Aorta (tissue), 5 donors: ENCODE data around the gene DPM1. TPM values are rescaled to one million over a fixed set of nuclear protein-coding genes. Genes with fewer than 3 reads are reported as not detected.

Source experiments
- ATAC-seq: fragments of 200-7000 bp; cut with Tn5 transposase; one replicate; pipeline ENCODE4 v1.9.1; 2022; ENCODE audit warnings: moderate library complexity; ENCODE audit not compliant: low FRiP score
- DNase-seq, 2 donors: peaks; one replicate each; pipeline ENCODE4 v3.0.0-alpha.2; 2020
- H3K27ac ChIP-seq, 2 donors: one replicate each; pipeline ENCODE4 v1.5.1; 2013; ENCODE audit warnings: low read length in 2 of 2, mild to moderate bottlenecking in 2 of 2, moderate library complexity in 2 of 2, control low read depth in 1 of 2, inconsistent platforms in 1 of 2, low read depth in 1 of 2
- H3K27me3 ChIP-seq, 2 donors: one replicate each; pipeline ENCODE4 v1.6.1; 2013; ENCODE audit warnings: control low read depth in 1 of 2, low read length in 1 of 2, mild to moderate bottlenecking in 1 of 2, moderate library complexity in 1 of 2; ENCODE audit not compliant: insufficient read depth in 2 of 2, control insufficient read depth in 1 of 2
- H3K36me3 ChIP-seq, 2 donors: one replicate each; pipeline ENCODE4 v1.6.1; 2013; ENCODE audit warnings: control low read depth in 1 of 2, low read length in 1 of 2, mild to moderate bottlenecking in 1 of 2; ENCODE audit not compliant: insufficient read depth in 2 of 2, control insufficient read depth in 1 of 2
- H3K4me1 ChIP-seq, 2 donors: one replicate each; pipeline ENCODE4 v1.6.1; 2013; ENCODE audit warnings: low read length in 2 of 2, control low read depth in 1 of 2, mild to moderate bottlenecking in 1 of 2, moderate library complexity in 1 of 2; ENCODE audit not compliant: insufficient read depth in 2 of 2, control insufficient read depth in 1 of 2
- H3K4me3 ChIP-seq, 2 donors: one replicate each; pipeline ENCODE4 v1.5.1; 2013; ENCODE audit warnings: low read length in 2 of 2, control low read depth in 1 of 2, mild to moderate bottlenecking in 1 of 2
- H3K9me3 ChIP-seq: one replicate; pipeline ENCODE4 v1.6.1; 2013; ENCODE audit warnings: mild to moderate bottlenecking, low read length; ENCODE audit not compliant: control insufficient read depth
- WGBS, 2 donors: extraction: QIAGEN DNeasy Blood & Tissue Kit; methylation state at CpG; one replicate each; pipeline ENCODE4 v1.1.7; 2013; 5-methylcytosine and 5-hydroxymethylcytosine counted together
- intact Hi-C, 2 donors: fragments of 100-400 bp; cut with DNase I; formaldehyde crosslinking; loops; one replicate each; pipeline versions ENCODE4 v1.14.2 to v1.15.0; 2022
- polyA plus RNA-seq, 2 donors: library from polyadenylated mRNA; stranded (reverse); fragments of 200-250 nt; gene quantifications; one replicate each; pipeline ENCODE4 v1.2.3, GENCODE V29; 2013
- total RNA-seq, 2 donors: library from RNA; stranded (reverse); fragmentation: NEBNext Ultra II Directional; extraction: Animal tissue kit (Norgen Biotek cat#: 25700); gene quantifications; one replicate each; pipeline ENCODE4 v1.2.1, GENCODE V29; 2021
- donor health status: healthy with polysubstance abuse.
- donor health status: Bipolar disorder and iron deficiency.
- donor health status: DM: no; HTN: no; CAD: no.
- donor health status: DM: no; HTN: no; CAD: no.
- donor health status: DM: yes; HTN: yes; CAD: no.

Gene DPM1
- total and polyA plus RNA-seq, 4 donors, result 29.6 to 59.0 (median 45.1) TPM

GRCh38 chr20:50948132-50948785 lies 10.1 kb downstream of the DPM1 start:
- H3K36me3 ChIP-seq, result peaks cover 3 to 8% of the 10 kb centered on the region in 2 donors
- no peaks in the 10 kb centered on the region for H3K27me3 ChIP-seq
- H3K4me1 ChIP-seq, result no peaks in the 10 kb centered on the region
- no peak for ATAC-seq
- 85 to 88% methylated on average over 4 of the region's 4 CpGs for WGBS, 2 donors
- intact Hi-C loops, result no loop called here
- H3K4me3 ChIP-seq, result no peak overlapping the region
- no peaks in the 10 kb centered on the region for H3K9me3 ChIP-seq
- no peak for DNase-seq
- H3K27ac ChIP-seq, result no peak overlapping the region

GRCh38 chr20:50943069-50943468 lies 15.3 kb downstream of the DPM1 start:
- intact Hi-C loops, result no loop called here
- Histone ChIP-seq H3K4me3 (no peak overlapping the region), H3K27ac (no peak overlapping the region), H3K9me3 (no peaks in the 10 kb centered on the region), H3K4me1 (no peaks in the 10 kb centered on the region), H3K27me3 (no peaks in the 10 kb centered on the region), H3K36me3 (peaks cover 3 to 7% of the 10 kb centered on the region in 2 donors)
- WGBS, 2 donors, result 95% methylated on average over 7 of the region's 7 CpGs
- ATAC-seq (no peak), DNase-seq (no peak)

DNA sequence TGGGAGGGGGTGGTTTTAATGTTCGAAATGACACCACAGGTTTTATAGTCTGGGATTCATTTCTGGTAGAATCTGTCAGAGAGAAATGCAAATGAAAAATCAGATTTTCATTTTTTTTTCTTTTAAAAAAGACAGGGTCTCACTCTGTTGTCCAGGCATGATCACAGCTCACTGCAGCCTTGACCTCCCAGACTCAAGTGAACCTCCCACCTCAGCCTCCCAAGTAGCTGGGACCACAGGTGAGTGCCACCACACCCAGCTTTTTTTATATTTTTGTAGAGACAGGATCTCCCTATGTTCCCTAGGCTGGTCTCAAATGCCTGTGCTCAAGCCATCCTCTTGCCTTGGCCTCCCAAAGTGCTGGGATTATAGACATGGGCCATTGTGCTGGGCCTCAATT lies 24.7 kb downstream of the DPM1 start:
- Histone ChIP-seq H3K4me1 (no peaks in the 10 kb centered on the region), H3K36me3 (peaks cover 0 to 2% of the 10 kb centered on the region in 2 donors), H3K9me3 (no peaks in the 10 kb centered on the region), H3K27ac (no peak overlapping the region), H3K27me3 (no peaks in the 10 kb centered on the region), H3K4me3 (no peak overlapping the region)
- DNase-seq (no peak), ATAC-seq (no peak)
- intact Hi-C loops, result no loop called here
- WGBS, 2 donors, result 93% methylated on average over 1 of the region's 1 CpG

DNA sequence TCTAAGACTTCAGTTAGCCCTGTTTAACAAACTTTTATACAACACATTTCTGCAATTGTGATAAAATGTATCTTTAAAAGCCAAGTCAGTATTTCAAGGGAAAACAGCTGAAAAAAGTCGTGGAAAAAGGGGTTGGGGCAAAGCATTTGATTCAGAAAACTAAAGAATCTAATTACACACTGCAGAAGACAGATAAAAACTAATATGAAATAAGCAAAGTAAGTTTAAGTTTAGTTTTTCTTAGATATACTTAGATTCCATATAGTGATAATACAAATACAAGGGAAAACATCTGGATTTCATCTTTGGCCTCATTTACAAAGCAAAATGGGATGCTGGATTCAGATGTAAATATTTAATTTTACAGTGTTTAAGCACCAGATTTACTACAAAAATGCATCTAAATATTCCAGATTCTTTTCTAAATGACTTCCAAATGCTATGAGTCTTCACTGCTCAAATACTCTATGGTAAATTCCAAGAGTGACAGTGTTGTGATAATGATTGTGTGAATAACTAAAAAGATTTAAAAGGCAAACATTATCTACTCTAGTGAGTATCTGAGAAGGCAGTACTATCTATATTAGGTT lies 25.5 kb downstream of the DPM1 start:
- Histone ChIP-seq H3K27ac (no peak overlapping the region), H3K4me3 (no peak overlapping the region), H3K4me1 (no peaks in the 10 kb centered on the region), H3K36me3 (peaks cover 0 to 2% of the 10 kb centered on the region in 2 donors), H3K27me3 (no peaks in the 10 kb centered on the region), H3K9me3 (no peaks in the 10 kb centered on the region)
- intact Hi-C loops, result no loop called here
- no peak for DNase-seq
- WGBS, 2 donors, result 46 to 53% methylated on average over 1 of the region's 1 CpG
- ATAC-seq, result no peak

DNA sequence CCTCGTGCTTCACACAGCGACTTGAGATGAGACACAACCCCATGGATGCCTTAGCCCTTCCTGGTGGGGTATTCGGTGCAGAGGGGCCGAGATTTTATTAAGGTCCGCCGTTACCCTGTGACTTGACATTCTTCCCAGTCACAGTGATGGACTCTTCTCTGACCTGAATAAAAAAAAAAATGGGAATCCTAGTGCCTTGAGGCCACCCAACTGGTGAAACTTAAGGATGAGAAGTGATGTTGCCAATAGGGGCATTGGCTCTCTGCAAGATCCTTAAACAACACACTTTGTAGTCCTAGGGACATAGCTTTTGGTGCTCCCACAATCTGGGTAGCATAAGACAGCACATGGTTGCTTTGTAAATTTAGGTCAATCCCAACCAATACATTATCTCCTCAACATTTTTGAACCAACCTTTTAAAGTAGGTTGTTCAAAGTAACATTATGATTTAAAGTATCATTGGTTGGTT lies 26.3 kb downstream of the DPM1 start:
- ATAC-seq (no peak), DNase-seq (no peak)
- WGBS, 2 donors, result 31 to 34% methylated on average over 6 of the region's 6 CpGs
- intact Hi-C loops, result no loop called here
- no peaks in the 10 kb centered on the region for H3K27me3 ChIP-seq
- peak overlapping the region in 1 of 2 donors; percentile 15 for H3K27ac ChIP-seq
- no peaks in the 10 kb centered on the region for H3K9me3 ChIP-seq
- H3K4me1 ChIP-seq, result no peaks in the 10 kb centered on the region
- H3K36me3 ChIP-seq, result peaks cover 0 to 2% of the 10 kb centered on the region in 2 donors
- no peak overlapping the region for H3K4me3 ChIP-seq

- H3K9me3 ChIP-seq, result no peaks in the 10 kb centered on the region
- H3K27me3 ChIP-seq, result no peaks in the 10 kb centered on the region
- intact Hi-C loops, result loop anchor here in 1 of 2 donors (1.0 kb wide), 2 partner anchors 27 to 113 kb away; partner anchors contain the start of genes DPM1 and MOCS3
- peak within 1 kb of the TSS; percentile 74 to 95 for H3K4me3 ChIP-seq
- H3K36me3 ChIP-seq, result peaks cover 0 to 2% of the 10 kb centered on the region in 2 donors
- WGBS, 2 donors, result 0 to 1% methylated on average over 37 to 58 of the region's 58 CpGs
- H3K27ac ChIP-seq, result peak within 1 kb of the TSS; percentile 94 to 97
- DNase-seq (peak; percentile 95 to 96), ATAC-seq (peak; percentile 96)
- H3K4me1 ChIP-seq, result no peaks in the 10 kb centered on the region
Observed at GRCh38 chr20:50931306-50932015, 26.9 kb downstream of the DPM1 start, which contains the start of gene ADNP. ADNP (minus strand) TSS chr20:50931437; CDS start chr20:50903996, 27,441 bp downstream.

DNA sequence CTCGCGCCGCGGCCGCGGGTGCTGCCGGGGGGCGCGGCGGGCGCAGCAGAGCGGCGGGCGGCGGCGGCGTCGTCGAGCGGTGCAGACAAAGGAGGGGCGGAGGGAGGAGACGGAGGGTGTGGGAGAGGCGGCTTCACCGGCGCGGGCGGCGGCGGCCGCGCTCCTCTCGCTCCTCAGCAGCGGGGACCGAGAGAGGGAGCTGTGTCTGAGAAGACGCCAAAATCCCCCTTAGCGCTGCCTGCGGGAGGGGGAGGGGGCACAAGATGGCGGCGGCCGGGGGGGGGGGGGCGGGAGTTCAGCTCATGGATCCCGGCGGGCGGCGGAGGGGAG lies 27.4 kb downstream of the DPM1 start:
- Histone ChIP-seq H3K4me3 (peak overlapping the region; percentile 74 to 95), H3K4me1 (no peaks in the 10 kb centered on the region), H3K27ac (peak overlapping the region; percentile 94 to 97), H3K27me3 (no peaks in the 10 kb centered on the region), H3K36me3 (peaks cover 0 to 2% of the 10 kb centered on the region in 2 donors), H3K9me3 (no peaks in the 10 kb centered on the region)
- ATAC-seq (peak; percentile 67), DNase-seq (no peak)
- intact Hi-C loops, result loop anchor here in 1 of 2 donors (1.0 kb wide), 2 partner anchors 27 to 113 kb away; partner anchors contain the start of genes DPM1 and MOCS3
- 0 to 1% methylated on average over 2 to 44 of the region's 45 CpGs for WGBS, 2 donors

GRCh38 chr20:50930139-50930975 lies 28.0 kb downstream of the DPM1 start:
- ATAC-seq, result no peak
- no peaks in the 10 kb centered on the region for H3K27me3 ChIP-seq
- DNase-seq, result peak; percentile 48 to 82
- peaks cover 0 to under 1% of the 10 kb centered on the region in 2 donors for H3K4me1 ChIP-seq
- H3K4me3 ChIP-seq, result peak overlapping the region; percentile 74 to 95
- WGBS, 2 donors, result 0 to 1% methylated on average over 49 to 79 of the region's 79 CpGs
- intact Hi-C loops, result no loop called here
- no peaks in the 10 kb centered on the region for H3K36me3 ChIP-seq
- H3K27ac ChIP-seq, result peak overlapping the region; percentile 20 to 94
- H3K9me3 ChIP-seq, result no peaks in the 10 kb centered on the region
